HepG2 (cell line): ENCODE results near the gene SCN8A. TPM values are rescaled to one million over a fixed set of nuclear protein-coding genes. Genes with fewer than 3 reads are reported as not detected.

Source experiments
- ATAD3A ChIP-seq: sonication (generic); formaldehyde crosslinking; IDR thresholded peaks from 2 replicates; pipeline ENCODE4 v1.4.0; 2020; ENCODE audit warnings: missing genetic modification reagents
- EZH2 ChIP-seq: conservative IDR thresholded peaks from 2 replicates; pipeline ENCODE4 v1.6.1; 2012; ENCODE audit warnings: mild to moderate bottlenecking, low read depth, low read length, moderate library complexity
- HDAC6 ChIP-seq: fragments of 200-600 bp; sonication (generic); IDR thresholded peaks from 2 replicates; pipeline ENCODE4 v1.7.0; 2017; ENCODE audit warnings: mild to moderate bottlenecking, antibody characterized with exemption, low read length, low read depth
- KMT2A ChIP-seq: sonication (generic); formaldehyde crosslinking; IDR thresholded peaks from 2 replicates; pipeline ENCODE4 v1.4.0; 2020; ENCODE audit warnings: missing genetic modification reagents
- PAF1 ChIP-seq: IDR thresholded peaks from 2 replicates; pipeline ENCODE4 v1.6.1; 2016; ENCODE audit warnings: missing genetic modification reagents, missing compliant biosample characterization
- PHF20 ChIP-seq: sonication (generic); formaldehyde crosslinking; IDR thresholded peaks from 2 replicates; pipeline ENCODE4 v1.5.0; 2020; ENCODE audit warnings: mild to moderate bottlenecking, missing genetic modification reagents
- XRCC5 ChIP-seq: fragments of 200-400 bp; formaldehyde crosslinking; optimal IDR thresholded peaks from 2 replicates; pipeline ENCODE3; 2017; ENCODE audit warnings: mild to moderate bottlenecking, low read length
- ZFX ChIP-seq: sonication (generic); formaldehyde crosslinking; IDR thresholded peaks from 2 replicates; pipeline ENCODE4 v1.4.0; 2020; ENCODE audit warnings: mild to moderate bottlenecking, low read depth, missing genetic modification reagents, moderate library complexity
- ZMYM2 ChIP-seq: sonication (generic); formaldehyde crosslinking; IDR thresholded peaks from 2 replicates; pipeline ENCODE4 v1.8.0; 2022; ENCODE audit warnings: mild to moderate bottlenecking, missing genetic modification reagents
- ZNF530 ChIP-seq: sonication (generic); formaldehyde crosslinking; IDR thresholded peaks from 2 replicates; pipeline ENCODE4 v1.5.0; 2020; ENCODE audit warnings: low read depth, mild to moderate bottlenecking, missing genetic modification reagents
- ZNF615 ChIP-seq: sonication (generic); formaldehyde crosslinking; IDR thresholded peaks from 2 replicates; pipeline ENCODE4 v1.5.0; 2020; ENCODE audit warnings: mild to moderate bottlenecking, missing genetic modification reagents, borderline replicate concordance
- ZNF660 ChIP-seq: sonication (generic); formaldehyde crosslinking; IDR thresholded peaks from 2 replicates; pipeline ENCODE4 v1.5.1; 2020; ENCODE audit warnings: mild to moderate bottlenecking, low read depth, missing genetic modification reagents, borderline replicate concordance
- ZNF75D ChIP-seq: sonication (generic); formaldehyde crosslinking; IDR thresholded peaks from 2 replicates; pipeline ENCODE4 v1.8.1; 2023; ENCODE audit warnings: missing genetic modification reagents, mild to moderate bottlenecking, borderline replicate concordance
- ZNF792 ChIP-seq: IDR thresholded peaks from 2 replicates; pipeline ENCODE4 v1.6.1; 2016
- polyA plus RNA-seq, 8 experiments: library from polyadenylated mRNA; depleted of rRNA in 3 of 8; stranded (reverse) in 7 of 8; unstranded in 1 of 8; fragments of >200 nt; fragmentation: Illumina TruSeq in 4 of 8; extraction: Trizol in 4 of 8; gene quantifications; 2 replicates each; pipeline versions ENCODE4 v1.2.1 to v1.2.3, GENCODE V29; 2011 to 2016; ENCODE audit warnings: low read depth in 4 of 8, missing spikeins in 1 of 8, mixed read lengths in 1 of 8; ENCODE audit not compliant: insufficient read depth in 1 of 8
- total RNA-seq, 5 experiments: library from RNA; depleted of rRNA; stranded (reverse); fragments of >200 nt; fragmentation: Illumina TruSeq; extraction: Trizol; gene quantifications; 2 replicates each; pipeline ENCODE4 v1.2.3, GENCODE V29; 2016; ENCODE audit warnings: low read depth in 1 of 5
- TF ChIP-seq, protein P1 (sequence below): sonication (generic); formaldehyde crosslinking; IDR thresholded peaks from 2 replicates; pipeline ENCODE4 v1.4.0; 2020; ENCODE audit warnings: mild to moderate bottlenecking, missing genetic modification reagents, borderline replicate concordance
- TF ChIP-seq, protein P2 (sequence below): sonication (generic); formaldehyde crosslinking; conservative IDR thresholded peaks from 2 replicates; pipeline ENCODE4 v1.8.1; 2023; ENCODE audit warnings: missing genetic modification reagents
- TF ChIP-seq, protein P3 (sequence below): sonication (generic); formaldehyde crosslinking; IDR thresholded peaks from 2 replicates; pipeline ENCODE4 v1.8.0; 2022; ENCODE audit warnings: mild to moderate bottlenecking, missing genetic modification reagents, moderate library complexity
- TF ChIP-seq, protein P4 (sequence below): sonication (generic); formaldehyde crosslinking; IDR thresholded peaks from 2 replicates; pipeline ENCODE4 v1.4.0; 2020; ENCODE audit warnings: missing genetic modification reagents

SCN8A gene
- total and polyA plus RNA-seq, 2 of the 13 experiments (the other 11 are each of a cell fraction or from before 2014, with no cell fraction given): 0.57 to 1.4 TPM

DNA sequence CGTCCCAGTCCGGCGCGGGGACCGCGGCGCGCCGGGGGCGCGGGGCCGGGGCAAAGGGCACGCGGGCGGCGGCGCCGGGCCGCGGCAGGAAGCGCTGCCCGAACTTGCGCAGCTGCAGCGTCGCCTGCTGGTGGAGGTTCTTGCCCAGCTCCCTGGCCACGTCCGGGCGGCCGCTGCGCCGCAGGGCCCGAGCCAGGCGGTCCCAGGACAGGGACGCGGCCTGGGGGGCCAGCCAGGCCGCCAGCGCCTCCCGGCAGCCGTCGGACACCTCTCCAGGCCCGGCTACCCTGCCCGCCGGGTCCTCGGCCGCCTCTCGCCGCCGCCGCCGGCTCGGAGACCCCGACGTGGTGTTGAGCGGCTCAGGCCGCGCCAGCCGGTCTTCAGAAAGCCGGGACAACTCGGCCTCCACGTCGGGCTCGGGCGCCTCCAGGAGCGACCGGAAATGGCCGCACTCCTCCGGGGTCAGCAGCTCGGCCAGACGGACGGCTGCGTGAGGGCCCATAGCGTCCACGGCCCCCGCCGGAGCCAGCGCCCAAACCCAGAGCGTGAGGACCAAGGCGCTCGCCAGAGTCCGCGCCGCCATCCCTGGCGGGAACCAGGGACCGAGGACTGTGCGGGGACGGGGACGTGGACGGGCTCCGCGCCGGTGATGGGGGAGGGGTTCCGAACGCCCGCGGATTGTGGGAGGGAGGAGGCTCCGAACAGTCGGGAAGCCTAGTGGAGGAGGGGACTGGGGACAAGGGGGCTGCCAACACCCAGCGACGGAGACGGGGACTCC, 223.5 kb downstream of the SCN8A start (continued):
- TF ChIP-seq ZNF792: no peak
- TF ChIP-seq ZFX (CRISPR knock-in tag): peak; percentile 92
- no peak for TF ChIP-seq PAF1 (CRISPR knock-in tag)
- TF ChIP-seq ZMYM2 (CRISPR knock-in tag): 0 out of 2 replicates have a peak, but pooled peaks have one; percentile 30
- TF ChIP-seq XRCC5: no peak
- TF ChIP-seq HDAC6: no peak
- no peak for TF ChIP-seq ZNF615 (CRISPR knock-in tag)
- TF ChIP-seq, protein P1, sequence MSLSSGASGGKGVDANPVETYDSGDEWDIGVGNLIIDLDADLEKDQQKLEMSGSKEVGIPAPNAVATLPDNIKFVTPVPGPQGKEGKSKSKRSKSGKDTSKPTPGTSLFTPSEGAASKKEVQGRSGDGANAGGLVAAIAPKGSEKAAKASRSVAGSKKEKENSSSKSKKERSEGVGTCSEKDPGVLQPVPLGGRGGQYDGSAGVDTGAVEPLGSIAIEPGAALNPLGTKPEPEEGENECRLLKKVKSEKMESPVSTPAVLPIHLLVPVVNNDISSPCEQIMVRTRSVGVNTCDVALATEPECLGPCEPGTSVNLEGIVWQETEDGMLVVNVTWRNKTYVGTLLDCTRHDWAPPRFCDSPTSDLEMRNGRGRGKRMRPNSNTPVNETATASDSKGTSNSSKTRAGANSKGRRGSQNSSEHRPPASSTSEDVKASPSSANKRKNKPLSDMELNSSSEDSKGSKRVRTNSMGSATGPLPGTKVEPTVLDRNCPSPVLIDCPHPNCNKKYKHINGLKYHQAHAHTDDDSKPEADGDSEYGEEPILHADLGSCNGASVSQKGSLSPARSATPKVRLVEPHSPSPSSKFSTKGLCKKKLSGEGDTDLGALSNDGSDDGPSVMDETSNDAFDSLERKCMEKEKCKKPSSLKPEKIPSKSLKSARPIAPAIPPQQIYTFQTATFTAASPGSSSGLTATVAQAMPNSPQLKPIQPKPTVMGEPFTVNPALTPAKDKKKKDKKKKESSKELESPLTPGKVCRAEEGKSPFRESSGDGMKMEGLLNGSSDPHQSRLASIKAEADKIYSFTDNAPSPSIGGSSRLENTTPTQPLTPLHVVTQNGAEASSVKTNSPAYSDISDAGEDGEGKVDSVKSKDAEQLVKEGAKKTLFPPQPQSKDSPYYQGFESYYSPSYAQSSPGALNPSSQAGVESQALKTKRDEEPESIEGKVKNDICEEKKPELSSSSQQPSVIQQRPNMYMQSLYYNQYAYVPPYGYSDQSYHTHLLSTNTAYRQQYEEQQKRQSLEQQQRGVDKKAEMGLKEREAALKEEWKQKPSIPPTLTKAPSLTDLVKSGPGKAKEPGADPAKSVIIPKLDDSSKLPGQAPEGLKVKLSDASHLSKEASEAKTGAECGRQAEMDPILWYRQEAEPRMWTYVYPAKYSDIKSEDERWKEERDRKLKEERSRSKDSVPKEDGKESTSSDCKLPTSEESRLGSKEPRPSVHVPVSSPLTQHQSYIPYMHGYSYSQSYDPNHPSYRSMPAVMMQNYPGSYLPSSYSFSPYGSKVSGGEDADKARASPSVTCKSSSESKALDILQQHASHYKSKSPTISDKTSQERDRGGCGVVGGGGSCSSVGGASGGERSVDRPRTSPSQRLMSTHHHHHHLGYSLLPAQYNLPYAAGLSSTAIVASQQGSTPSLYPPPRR (CRISPR knock-in tag): peak; percentile 68; the same call in 1 of the 2 replicates
- no peak for TF ChIP-seq ATAD3A (CRISPR knock-in tag)
- TF ChIP-seq ZNF660 (CRISPR knock-in tag): no peak
- TF ChIP-seq, protein P2, sequence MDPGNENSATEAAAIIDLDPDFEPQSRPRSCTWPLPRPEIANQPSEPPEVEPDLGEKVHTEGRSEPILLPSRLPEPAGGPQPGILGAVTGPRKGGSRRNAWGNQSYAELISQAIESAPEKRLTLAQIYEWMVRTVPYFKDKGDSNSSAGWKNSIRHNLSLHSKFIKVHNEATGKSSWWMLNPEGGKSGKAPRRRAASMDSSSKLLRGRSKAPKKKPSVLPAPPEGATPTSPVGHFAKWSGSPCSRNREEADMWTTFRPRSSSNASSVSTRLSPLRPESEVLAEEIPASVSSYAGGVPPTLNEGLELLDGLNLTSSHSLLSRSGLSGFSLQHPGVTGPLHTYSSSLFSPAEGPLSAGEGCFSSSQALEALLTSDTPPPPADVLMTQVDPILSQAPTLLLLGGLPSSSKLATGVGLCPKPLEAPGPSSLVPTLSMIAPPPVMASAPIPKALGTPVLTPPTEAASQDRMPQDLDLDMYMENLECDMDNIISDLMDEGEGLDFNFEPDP (CRISPR knock-in tag): no peak
- TF ChIP-seq, protein P3, sequence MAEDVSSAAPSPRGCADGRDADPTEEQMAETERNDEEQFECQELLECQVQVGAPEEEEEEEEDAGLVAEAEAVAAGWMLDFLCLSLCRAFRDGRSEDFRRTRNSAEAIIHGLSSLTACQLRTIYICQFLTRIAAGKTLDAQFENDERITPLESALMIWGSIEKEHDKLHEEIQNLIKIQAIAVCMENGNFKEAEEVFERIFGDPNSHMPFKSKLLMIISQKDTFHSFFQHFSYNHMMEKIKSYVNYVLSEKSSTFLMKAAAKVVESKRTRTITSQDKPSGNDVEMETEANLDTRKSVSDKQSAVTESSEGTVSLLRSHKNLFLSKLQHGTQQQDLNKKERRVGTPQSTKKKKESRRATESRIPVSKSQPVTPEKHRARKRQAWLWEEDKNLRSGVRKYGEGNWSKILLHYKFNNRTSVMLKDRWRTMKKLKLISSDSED (CRISPR knock-in tag): no peak
- TF ChIP-seq ZNF530 (CRISPR knock-in tag): no peak
- TF ChIP-seq EZH2: no peak
- TF ChIP-seq, protein P4, sequence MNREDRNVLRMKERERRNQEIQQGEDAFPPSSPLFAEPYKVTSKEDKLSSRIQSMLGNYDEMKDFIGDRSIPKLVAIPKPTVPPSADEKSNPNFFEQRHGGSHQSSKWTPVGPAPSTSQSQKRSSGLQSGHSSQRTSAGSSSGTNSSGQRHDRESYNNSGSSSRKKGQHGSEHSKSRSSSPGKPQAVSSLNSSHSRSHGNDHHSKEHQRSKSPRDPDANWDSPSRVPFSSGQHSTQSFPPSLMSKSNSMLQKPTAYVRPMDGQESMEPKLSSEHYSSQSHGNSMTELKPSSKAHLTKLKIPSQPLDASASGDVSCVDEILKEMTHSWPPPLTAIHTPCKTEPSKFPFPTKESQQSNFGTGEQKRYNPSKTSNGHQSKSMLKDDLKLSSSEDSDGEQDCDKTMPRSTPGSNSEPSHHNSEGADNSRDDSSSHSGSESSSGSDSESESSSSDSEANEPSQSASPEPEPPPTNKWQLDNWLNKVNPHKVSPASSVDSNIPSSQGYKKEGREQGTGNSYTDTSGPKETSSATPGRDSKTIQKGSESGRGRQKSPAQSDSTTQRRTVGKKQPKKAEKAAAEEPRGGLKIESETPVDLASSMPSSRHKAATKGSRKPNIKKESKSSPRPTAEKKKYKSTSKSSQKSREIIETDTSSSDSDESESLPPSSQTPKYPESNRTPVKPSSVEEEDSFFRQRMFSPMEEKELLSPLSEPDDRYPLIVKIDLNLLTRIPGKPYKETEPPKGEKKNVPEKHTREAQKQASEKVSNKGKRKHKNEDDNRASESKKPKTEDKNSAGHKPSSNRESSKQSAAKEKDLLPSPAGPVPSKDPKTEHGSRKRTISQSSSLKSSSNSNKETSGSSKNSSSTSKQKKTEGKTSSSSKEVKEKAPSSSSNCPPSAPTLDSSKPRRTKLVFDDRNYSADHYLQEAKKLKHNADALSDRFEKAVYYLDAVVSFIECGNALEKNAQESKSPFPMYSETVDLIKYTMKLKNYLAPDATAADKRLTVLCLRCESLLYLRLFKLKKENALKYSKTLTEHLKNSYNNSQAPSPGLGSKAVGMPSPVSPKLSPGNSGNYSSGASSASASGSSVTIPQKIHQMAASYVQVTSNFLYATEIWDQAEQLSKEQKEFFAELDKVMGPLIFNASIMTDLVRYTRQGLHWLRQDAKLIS: no peak
- TF ChIP-seq KMT2A (CRISPR knock-in tag): no peak
- TF ChIP-seq ZNF75D (CRISPR knock-in tag): no peak
- peak; percentile 56; the same call in 1 of the 2 replicates for TF ChIP-seq PHF20 (CRISPR knock-in tag)
